HG02943 (cell line): ENCODE measurements around the gene AMELY.
"Not testable (repeated sequence)": the region's sequence is repeated elsewhere in the genome, so short reads cannot be mapped to it uniquely, and the experiment has no call there.

Source experiments
- ATAC-seq: cut with Tn5 transposase; IDR thresholded peaks from one replicate; pipeline ENCODE4 v1.9.1; 2021; ENCODE audit warnings: mild to moderate bottlenecking, low read depth, moderate library complexity; ENCODE audit not compliant: unreplicated experiment

Gene AMELY

GRCh38 chrY:6911253-6911881 is at the start of gene AMELY:
Gene AMELY, minus strand, starts transcription at chrY:6911752. Its CDS starts 39,144 bp downstream, at chrY:6872608.
- ATAC-seq = no peak

DNA sequence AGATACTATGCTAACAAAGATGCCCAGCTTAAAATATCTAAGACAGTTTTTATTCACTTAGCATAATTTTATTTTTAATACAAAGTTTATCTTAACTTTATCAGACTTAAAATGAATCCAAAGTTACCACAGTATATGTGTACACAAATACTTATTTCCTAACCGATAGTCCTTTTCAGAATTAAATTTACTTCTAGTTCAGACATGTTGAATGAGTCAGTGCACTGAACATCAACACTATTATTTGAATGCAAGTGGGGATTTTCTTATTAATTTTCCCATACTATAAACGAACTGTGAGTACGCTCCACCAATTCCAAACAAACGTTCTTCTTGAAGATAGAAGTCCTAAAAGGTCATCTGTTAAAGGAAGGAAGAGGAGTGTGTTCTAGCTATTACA is 38.4 kb upstream of the AMELY start:
- ATAC-seq = no peak

- no peak for ATAC-seq
Measured at GRCh38 chrY:6948378-6948777, 36.8 kb upstream of the AMELY start.

- ATAC-seq = no peak
Measured at GRCh38 chrY:6947695-6948094, 36.1 kb upstream of the AMELY start.

- ATAC-seq = no peak
Measured at GRCh38 chrY:6935497-6935896, 23.9 kb upstream of the AMELY start.

- no peak for ATAC-seq
Measured at GRCh38 chrY:6931779-6932396, 20.3 kb upstream of the AMELY start.

DNA sequence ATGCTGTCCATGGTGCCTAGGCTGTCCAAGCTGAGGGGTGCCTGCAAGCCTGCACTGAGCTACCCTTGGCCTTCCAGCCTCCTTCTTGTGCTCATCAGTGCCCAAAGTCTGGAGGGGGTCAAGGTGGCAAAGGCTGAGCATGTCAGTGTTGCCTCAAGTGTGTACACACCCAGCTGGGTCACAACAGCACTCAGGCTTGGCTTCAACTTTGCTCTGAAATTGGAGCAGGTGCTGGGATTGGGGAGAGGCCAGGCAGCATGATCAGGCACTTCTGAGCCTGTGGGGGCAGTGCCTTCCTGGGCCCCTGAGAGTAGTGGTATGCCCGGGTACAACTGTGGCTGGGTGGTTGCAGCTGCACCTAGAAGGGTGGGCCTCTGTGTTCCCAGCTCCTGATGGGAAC is 17.7 kb upstream of the AMELY start:
- no peak for ATAC-seq

- no peak for ATAC-seq
Measured at GRCh38 chrY:6928265-6928664, 16.7 kb upstream of the AMELY start.

GRCh38 chrY:6921061-6921460 is 9.5 kb upstream of the AMELY start:
- ATAC-seq = no peak

DNA sequence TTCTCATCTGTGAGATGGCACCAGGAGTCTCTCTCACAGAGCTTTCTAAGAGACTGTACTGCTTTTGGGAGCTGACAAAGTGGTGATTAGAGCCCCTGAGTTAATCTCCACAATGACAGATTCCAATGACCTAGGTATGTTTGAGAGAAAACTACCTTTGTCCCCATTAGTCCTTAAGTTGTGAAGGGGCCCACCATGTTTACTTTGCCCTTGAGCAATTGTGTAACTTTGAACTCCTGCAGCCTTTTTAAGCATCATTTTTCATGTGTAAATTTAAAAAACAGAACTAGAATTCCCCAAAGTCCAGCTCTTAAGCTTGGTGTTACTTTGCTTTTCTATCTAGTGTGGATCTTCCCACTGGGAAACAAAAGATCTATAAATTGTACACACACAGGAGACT is 1.8 kb upstream of the AMELY start:
- ATAC-seq = no peak

DNA sequence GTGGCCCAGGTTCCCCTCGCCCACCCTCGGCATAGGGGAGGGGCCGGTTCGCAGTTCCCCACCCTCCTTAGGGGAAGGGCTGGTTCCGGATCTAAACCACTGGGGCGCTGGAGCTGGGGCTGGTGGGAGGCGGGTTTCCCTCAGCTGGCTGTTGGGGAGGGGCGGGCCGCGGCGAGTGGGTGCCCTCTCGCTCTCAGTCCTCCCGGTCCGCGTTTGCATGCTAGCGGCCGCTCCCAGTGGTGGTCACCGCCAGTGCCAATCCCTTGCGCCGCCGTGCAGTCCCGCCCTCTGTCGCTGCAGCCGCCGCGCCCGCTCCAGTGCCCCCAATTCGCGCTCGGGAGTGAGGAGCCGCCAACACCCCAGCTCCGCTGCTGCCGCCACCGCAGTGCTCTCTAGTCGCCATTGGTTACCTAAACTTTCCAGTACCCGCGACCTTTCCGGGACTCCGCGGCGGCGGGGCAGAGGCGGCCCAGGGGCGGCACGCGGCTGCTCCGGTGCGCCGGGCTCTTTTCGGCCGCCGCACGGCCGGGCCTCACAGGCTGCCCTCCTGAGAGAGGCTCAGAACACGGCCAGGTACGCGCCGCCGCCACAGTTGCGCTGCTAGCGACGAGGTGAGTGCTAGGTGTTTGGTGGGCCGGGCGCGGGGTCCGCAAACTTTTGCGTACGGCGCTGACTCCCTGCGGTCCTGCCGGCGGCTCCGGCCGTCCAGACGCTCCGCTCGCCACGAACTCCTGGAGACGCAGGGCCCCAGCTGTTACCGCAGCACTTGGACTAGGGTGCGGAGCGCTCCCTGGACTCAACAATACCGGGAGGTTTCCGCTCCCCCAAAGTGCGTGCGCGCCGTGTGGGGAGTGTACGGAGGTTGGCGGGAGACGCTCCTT is 940 bp downstream of the AMELY start, which contains the start of gene TBL1Y:
TSS of gene TBL1Y (plus strand) at position 326 of the 881 bp plus-strand sequence. CDS start 114,388 bp downstream, outside the sequence.
- no peak for ATAC-seq

DNA sequence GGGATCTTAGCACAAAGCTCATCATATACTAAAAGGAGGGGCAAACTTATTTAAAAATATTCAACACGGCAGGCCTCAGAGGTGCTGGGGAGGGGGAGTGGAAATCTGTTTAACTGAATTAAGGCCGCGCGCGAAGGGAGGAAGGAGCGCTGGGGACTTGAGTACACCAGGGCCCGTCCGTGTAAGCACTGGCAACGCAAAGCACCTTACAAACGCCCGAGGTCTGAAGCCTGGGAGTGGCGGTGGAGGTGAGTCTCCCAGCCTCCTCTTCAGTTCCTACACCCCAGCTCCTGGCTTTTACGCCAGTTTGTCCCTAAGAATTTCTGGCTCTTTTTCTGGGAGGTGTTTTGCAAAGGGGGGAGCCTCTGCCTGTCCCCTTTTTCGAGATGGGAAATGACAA is 1.7 kb downstream of the AMELY start:
- no peak for ATAC-seq

DNA sequence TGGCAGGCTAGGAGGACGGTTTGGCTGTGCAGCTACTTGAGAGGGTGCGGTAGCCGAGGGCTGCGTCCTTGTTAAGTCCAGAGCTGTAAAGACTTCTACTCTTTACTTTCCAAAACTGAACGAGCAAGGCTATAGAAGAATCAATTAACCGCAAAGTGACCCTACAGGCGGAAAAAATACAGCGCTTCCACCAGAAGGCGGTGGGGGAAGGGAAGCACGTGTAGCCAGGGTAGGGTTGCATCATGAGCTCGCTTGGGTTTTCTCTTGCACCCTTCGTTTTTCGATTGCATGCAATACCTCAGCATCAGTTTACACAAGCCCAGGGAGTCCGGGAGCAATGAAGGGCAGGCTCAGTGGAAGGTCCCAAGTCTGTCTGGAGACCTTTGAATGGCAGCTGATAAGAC is 2.4 kb downstream of the AMELY start:
- ATAC-seq = no peak

DNA sequence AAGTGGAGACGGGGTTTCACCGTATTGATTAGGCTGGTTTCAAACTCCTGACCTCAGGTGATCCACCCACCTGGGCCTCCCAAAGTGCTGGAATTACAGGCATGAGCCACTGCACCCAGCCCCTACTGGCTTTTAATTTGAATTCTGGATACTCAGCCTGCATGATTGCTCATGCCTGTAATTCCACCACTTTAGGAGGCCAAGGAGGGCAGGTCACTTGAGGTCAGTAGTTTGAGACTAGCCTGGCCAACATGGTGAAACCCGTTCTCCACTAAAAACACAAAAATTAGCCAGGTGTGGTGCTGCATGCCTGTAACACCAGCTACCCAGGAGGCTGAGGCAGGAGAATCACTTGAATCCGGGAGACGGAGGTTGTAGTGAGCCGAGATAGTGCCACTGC is 3.5 kb downstream of the AMELY start:
- not testable (repeated sequence) for ATAC-seq

GRCh38 chrY:6907591-6907990 is 4.0 kb downstream of the AMELY start:
- no peak for ATAC-seq

DNA sequence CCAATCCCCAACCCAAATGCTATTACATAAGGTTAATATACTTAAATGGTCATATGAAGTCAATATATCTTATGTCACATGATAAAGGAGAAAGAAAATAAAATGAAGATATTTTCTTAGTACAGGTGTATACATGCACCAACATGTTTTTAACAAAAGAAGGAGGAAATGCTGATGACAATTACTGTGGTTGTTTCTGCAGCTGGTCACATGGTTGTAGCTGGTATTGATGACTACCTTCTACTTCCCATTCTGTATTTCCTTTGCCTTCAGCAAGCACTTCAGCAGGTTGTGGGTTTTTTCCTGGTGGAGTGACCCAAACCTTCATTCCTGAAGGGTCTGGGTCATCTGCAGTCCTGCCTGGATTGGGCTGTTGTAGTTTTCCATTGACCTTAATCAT is 9.4 kb downstream of the AMELY start:
- ATAC-seq = not testable (repeated sequence)

DNA sequence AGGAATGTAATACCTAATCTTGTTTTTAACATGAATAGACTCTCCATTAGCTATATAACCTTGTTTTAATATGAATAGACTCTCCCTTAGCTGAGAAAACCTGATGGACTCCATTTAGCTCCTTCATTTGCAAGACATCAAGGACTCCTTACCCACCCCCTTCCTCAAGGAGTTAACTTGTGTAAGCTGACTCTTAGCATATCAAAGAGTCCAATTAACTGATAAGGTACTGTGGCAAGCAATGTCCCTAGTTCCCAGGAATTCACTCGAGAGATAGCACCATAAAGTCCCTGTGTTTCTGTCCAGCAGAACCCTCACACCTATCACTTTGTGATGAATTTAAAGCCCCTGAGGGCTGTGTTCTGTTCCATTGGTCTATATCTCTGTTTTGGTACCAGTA is 16.3 kb downstream of the AMELY start:
- no peak for ATAC-seq

DNA sequence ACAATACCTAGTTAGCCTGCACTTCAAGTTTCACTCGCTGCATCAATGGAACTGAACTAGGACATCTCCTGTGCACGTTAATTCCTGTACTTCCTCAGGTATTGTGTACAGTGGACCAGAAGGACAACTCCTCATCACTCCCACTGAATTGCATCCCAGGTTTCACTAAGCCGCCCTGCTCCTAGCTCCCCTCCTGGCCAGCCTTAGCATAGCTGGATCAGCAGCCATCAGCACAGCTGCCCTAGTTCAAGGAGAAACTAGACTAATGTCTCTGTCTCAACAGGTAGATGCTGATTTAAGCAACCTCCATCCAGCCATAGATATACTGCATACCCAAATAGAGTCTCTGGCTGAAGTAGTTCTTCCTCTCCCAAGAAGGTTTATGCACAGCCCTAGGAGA is 17.1 kb downstream of the AMELY start:
- no peak for ATAC-seq

- ATAC-seq = no peak
Measured at GRCh38 chrY:6849384-6849783, 62.2 kb downstream of the AMELY start.

- not testable (repeated sequence) for ATAC-seq
Measured at GRCh38 chrY:6842650-6843049, 68.9 kb downstream of the AMELY start.
